Measurements from ENCODE around the gene DOK7. TPM values are rescaled to one million over a fixed set of nuclear protein-coding genes. Genes with fewer than 3 reads are reported as not detected.

Gene DOK7
- total and polyA plus RNA-seq, 3 donors from 2014 or later: 9.3 to 29.5 (median 22.9) TPM

- whole genome bisulfite sequencing, 2 donors: 92 to 100% methylated on average over 7 to 32 of the region's 32 CpGs
- Histone ChIP-seq H3K27ac (no peak overlapping the region), H3K9me3 (no peaks in the 10 kb centered on the region), H3K4me1 (peaks cover 2% of the 10 kb centered on the region), H3K36me3 (ENCODE audit: low read depth, missing control alignments) (no peaks in the 10 kb centered on the region), H3K27me3 (no peaks in the 10 kb centered on the region), H3K4me3 (no peak overlapping the region)
- intact Hi-C loops (cut with DNase I; ENCODE audit: low total_unique reads): no loop called here
- no peak for TF ChIP-seq POLR2A (IDR thresholded peaks at IDR 0.05)
- TF ChIP-seq, protein P1, sequence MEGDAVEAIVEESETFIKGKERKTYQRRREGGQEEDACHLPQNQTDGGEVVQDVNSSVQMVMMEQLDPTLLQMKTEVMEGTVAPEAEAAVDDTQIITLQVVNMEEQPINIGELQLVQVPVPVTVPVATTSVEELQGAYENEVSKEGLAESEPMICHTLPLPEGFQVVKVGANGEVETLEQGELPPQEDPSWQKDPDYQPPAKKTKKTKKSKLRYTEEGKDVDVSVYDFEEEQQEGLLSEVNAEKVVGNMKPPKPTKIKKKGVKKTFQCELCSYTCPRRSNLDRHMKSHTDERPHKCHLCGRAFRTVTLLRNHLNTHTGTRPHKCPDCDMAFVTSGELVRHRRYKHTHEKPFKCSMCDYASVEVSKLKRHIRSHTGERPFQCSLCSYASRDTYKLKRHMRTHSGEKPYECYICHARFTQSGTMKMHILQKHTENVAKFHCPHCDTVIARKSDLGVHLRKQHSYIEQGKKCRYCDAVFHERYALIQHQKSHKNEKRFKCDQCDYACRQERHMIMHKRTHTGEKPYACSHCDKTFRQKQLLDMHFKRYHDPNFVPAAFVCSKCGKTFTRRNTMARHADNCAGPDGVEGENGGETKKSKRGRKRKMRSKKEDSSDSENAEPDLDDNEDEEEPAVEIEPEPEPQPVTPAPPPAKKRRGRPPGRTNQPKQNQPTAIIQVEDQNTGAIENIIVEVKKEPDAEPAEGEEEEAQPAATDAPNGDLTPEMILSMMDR (IDR thresholded peaks at IDR 0.05): no peak
- DNase-seq: no peak
Measured at GRCh38 chr4:3433138-3433869, 29.8 kb upstream of the DOK7 start.

- intact Hi-C loops (cut with DNase I; ENCODE audit: low total_unique reads): no loop called here
- 82 to 88% methylated on average over 10 to 16 of the region's 16 CpGs for WGBS, 2 donors
- no peak overlapping the region for H3K27ac ChIP-seq
- TF ChIP-seq, protein P1 (IDR thresholded peaks at IDR 0.05): no peak
- no peak for TF ChIP-seq POLR2A (IDR thresholded peaks at IDR 0.05)
- H3K4me3 ChIP-seq: no peak overlapping the region
- H3K9me3 ChIP-seq: no peaks in the 10 kb centered on the region
- peaks cover 3% of the 10 kb centered on the region for H3K4me1 ChIP-seq
- no peak for DNase-seq
- H3K36me3 ChIP-seq (ENCODE audit: low read depth, missing control alignments): no peaks in the 10 kb centered on the region
- no peaks in the 10 kb centered on the region for H3K27me3 ChIP-seq
Measured at GRCh38 chr4:3434881-3435685, 28.0 kb upstream of the DOK7 start.

- no peak overlapping the region for H3K4me3 ChIP-seq
- TF ChIP-seq, protein P1 (IDR thresholded peaks at IDR 0.05): no peak
- no peak for TF ChIP-seq POLR2A (IDR thresholded peaks at IDR 0.05)
- H3K27ac ChIP-seq: no peak overlapping the region
- no peaks in the 10 kb centered on the region for H3K27me3 ChIP-seq
- intact Hi-C loops (cut with DNase I; ENCODE audit: low total_unique reads): no loop called here
- WGBS, 2 donors: 70 to 71% methylated on average over 4 of the region's 4 CpGs
- no peak for DNase-seq
- no peaks in the 10 kb centered on the region for H3K9me3 ChIP-seq
- peaks cover 3% of the 10 kb centered on the region for H3K4me1 ChIP-seq
- H3K36me3 ChIP-seq (ENCODE audit: low read depth, missing control alignments): no peaks in the 10 kb centered on the region
Measured at GRCh38 chr4:3435686-3435956, 27.5 kb upstream of the DOK7 start.

DNA sequence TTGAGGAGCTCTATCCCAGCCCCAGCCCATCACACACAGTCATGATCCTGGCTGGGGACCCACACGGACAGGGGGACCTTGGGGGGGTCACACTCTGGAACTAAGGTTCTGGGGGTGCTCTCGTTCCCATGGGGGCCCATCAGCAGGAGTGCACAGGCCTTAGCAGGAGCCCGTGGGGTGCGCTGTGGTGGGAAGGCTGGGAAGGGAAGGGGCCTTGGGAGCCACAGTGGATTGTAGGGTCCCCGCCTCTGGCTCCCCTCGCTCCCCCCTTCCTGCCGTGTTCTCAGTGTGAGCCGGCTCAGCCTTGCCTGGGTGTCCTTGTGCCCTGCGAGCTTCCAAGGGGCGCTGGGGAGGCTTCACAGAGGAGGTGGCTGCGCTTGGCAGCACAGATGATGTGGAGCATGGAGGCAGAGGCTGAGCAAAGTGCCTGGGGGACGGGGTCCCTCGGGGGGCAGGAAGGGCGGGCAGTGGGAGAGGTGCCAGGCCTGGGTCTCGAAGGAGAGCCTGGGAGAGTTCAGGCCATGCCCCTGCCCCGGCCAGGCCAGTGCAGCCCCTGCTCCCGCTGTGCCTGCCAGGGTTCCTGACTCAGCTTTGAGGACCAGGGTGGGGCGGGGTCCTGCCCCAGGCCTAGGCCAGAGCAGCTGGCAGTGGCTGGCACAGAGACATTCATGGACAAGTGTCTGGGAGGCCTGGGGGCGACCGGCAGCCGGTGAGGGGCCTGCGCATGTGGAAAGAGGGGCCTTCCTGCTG, 26.9 kb upstream of the DOK7 start:
- Histone ChIP-seq H3K27me3 (no peaks in the 10 kb centered on the region), H3K4me3 (no peak overlapping the region), H3K4me1 (peaks cover 3% of the 10 kb centered on the region), H3K9me3 (no peaks in the 10 kb centered on the region), H3K27ac (no peak overlapping the region), H3K36me3 (ENCODE audit: low read depth, missing control alignments) (no peaks in the 10 kb centered on the region)
- TF ChIP-seq, protein P1 (IDR thresholded peaks at IDR 0.05): no peak
- no peak for TF ChIP-seq POLR2A (IDR thresholded peaks at IDR 0.05)
- intact Hi-C loops (cut with DNase I; ENCODE audit: low total_unique reads): no loop called here
- DNase-seq: no peak
- WGBS, 2 donors: 92% methylated on average over 19 to 22 of the region's 22 CpGs

All from testis (tissue), 3 donors.